ENCODE measurements around the gene FGF22.

Gene FGF22

GRCh38 chr19:679418-680286, 40.0 kb downstream of the FGF22 start:
- DNase-seq (ENCODE audit: low read depth): no peak

- DNase-seq (ENCODE audit: low read depth): peak; percentile 100
These were observed 40.8 kb downstream of the FGF22 start for GRCh38 chr19:680287-681028.

GRCh38 chr19:681029-682019, 41.6 kb downstream of the FGF22 start:
- no peak for DNase-seq (ENCODE audit: low read depth)

- no peak for DNase-seq (ENCODE audit: low read depth)
These were observed 43.1 kb downstream of the FGF22 start for GRCh38 chr19:682678-683320.

- no peak for DNase-seq (ENCODE audit: low read depth)
These were observed 45.8 kb downstream of the FGF22 start for GRCh38 chr19:685454-685931.

GRCh38 chr19:686589-687297, 47.1 kb downstream of the FGF22 start:
- no peak for DNase-seq (ENCODE audit: low read depth)

- DNase-seq (ENCODE audit: low read depth): no peak
These were observed 48.0 kb downstream of the FGF22 start for GRCh38 chr19:687569-688166.

GRCh38 chr19:688214-688613, 48.5 kb downstream of the FGF22 start:
- DNase-seq (ENCODE audit: low read depth): no peak

GRCh38 chr19:688992-689391, 49.3 kb downstream of the FGF22 start:
- DNase-seq (ENCODE audit: low read depth): no peak

GRCh38 chr19:690203-690602, 50.5 kb downstream of the FGF22 start:
- DNase-seq (ENCODE audit: low read depth): no peak
